GOT3 (cell line): Measurements from ENCODE around the gene ACSM2B.
"Not testable (repeated sequence)": the region's sequence is repeated elsewhere in the genome, so short reads cannot be mapped to it uniquely, and the experiment has no call there.

Experiments
- DNase-seq: peaks from one replicate; lab custom pipeline; 2025; ENCODE audit warnings: mixed read lengths; lab: John Stamatoyannopoulos, UW

ACSM2B gene

GRCh38 chr16:20595694-20596093, 19.5 kb upstream of the ACSM2B start:
- not testable (repeated sequence) for DNase-seq

- DNase-seq: not testable (repeated sequence)
Measured at GRCh38 chr16:20595068-20595467, 18.9 kb upstream of the ACSM2B start.

- not testable (repeated sequence) for DNase-seq
Measured at GRCh38 chr16:20592780-20593179, 16.6 kb upstream of the ACSM2B start.

- not testable (repeated sequence) for DNase-seq
Measured at GRCh38 chr16:20589486-20589885, 13.3 kb upstream of the ACSM2B start.

GRCh38 chr16:20587645-20588074, 11.5 kb upstream of the ACSM2B start:
- not testable (repeated sequence) for DNase-seq

GRCh38 chr16:20586716-20587115, 10.5 kb upstream of the ACSM2B start:
- DNase-seq: not testable (repeated sequence)

- not testable (repeated sequence) for DNase-seq
Measured at GRCh38 chr16:20586112-20586511, 9.9 kb upstream of the ACSM2B start.

GRCh38 chr16:20580487-20581259, 4.5 kb upstream of the ACSM2B start:
- DNase-seq: not testable (repeated sequence)

- DNase-seq: not testable (repeated sequence)
Measured at GRCh38 chr16:20578091-20578490, 1.9 kb upstream of the ACSM2B start.

GRCh38 chr16:20569117-20569651, 7.0 kb downstream of the ACSM2B start:
- DNase-seq: not testable (repeated sequence)

- DNase-seq: no peak
Measured at GRCh38 chr16:20568404-20568803, 7.8 kb downstream of the ACSM2B start.

GRCh38 chr16:20566864-20567263, 9.3 kb downstream of the ACSM2B start:
- no peak for DNase-seq

- DNase-seq: not testable (repeated sequence)
Measured at GRCh38 chr16:20565334-20565733, 10.8 kb downstream of the ACSM2B start.

- DNase-seq: not testable (repeated sequence)
Measured at GRCh38 chr16:20564218-20564617, 11.9 kb downstream of the ACSM2B start.

GRCh38 chr16:20555628-20556027, 20.5 kb downstream of the ACSM2B start:
- not testable (repeated sequence) for DNase-seq

- DNase-seq: not testable (repeated sequence)
Measured at GRCh38 chr16:20554689-20555088, 21.5 kb downstream of the ACSM2B start.

GRCh38 chr16:20553493-20553892, 22.7 kb downstream of the ACSM2B start:
- not testable (repeated sequence) for DNase-seq

GRCh38 chr16:20546951-20547350, 29.2 kb downstream of the ACSM2B start:
- not testable (repeated sequence) for DNase-seq

- not testable (repeated sequence) for DNase-seq
Measured at GRCh38 chr16:20546278-20546853, 29.8 kb downstream of the ACSM2B start.

GRCh38 chr16:20540603-20541316, 35.4 kb downstream of the ACSM2B start:
- DNase-seq: not testable (repeated sequence)

GRCh38 chr16:20538687-20539086, 37.5 kb downstream of the ACSM2B start:
- DNase-seq: no peak

GRCh38 chr16:20538181-20538580, 38.0 kb downstream of the ACSM2B start:
- no peak for DNase-seq
